H1 (cell line): ENCODE data around the gene TMEM220.

ENCODE experiments used
- EP300 ChIP-seq, 2 experiments: IDR thresholded peaks; 1 replicate in 1 of 2; 2 replicates in 1 of 2; pipeline ENCODE4 v1.6.1; 2011 to 2012; ENCODE audit warnings: low read depth in 2 of 2, low read length in 2 of 2, mild to moderate bottlenecking in 2 of 2, borderline replicate concordance in 1 of 2, inconsistent platforms in 1 of 2, moderate library complexity in 1 of 2
- POLR2A ChIP-seq, 2 experiments: IDR thresholded peaks; 1 replicate in 1 of 2; 2 replicates in 1 of 2; pipeline ENCODE4 v1.6.1; 2011; ENCODE audit warnings: low read depth in 2 of 2, low read length in 2 of 2, mild to moderate bottlenecking in 2 of 2; ENCODE audit errors: control extremely low read depth in 1 of 2
- SP2 ChIP-seq: IDR thresholded peaks from 2 replicates; pipeline ENCODE4 v1.6.1; 2012; ENCODE audit warnings: mild to moderate bottlenecking, low read length, inconsistent platforms
- TF ChIP-seq, protein P1 (sequence below): IDR thresholded peaks from 2 replicates; pipeline ENCODE4 v1.6.1; 2012; ENCODE audit warnings: inconsistent platforms
- TF ChIP-seq, protein P2 (sequence below), 3 experiments: IDR thresholded peaks; 1 replicate in 2 of 3; 2 replicates in 1 of 3; pipeline versions ENCODE4 v1.5.1 to v1.6.1; 2011; ENCODE audit warnings: low read length in 3 of 3, mild to moderate bottlenecking in 3 of 3, inconsistent platforms in 2 of 3, low read depth in 1 of 3, moderate library complexity in 1 of 3; ENCODE audit not compliant: insufficient read depth in 1 of 3; ENCODE audit errors: control extremely low read depth in 1 of 3

DNA sequence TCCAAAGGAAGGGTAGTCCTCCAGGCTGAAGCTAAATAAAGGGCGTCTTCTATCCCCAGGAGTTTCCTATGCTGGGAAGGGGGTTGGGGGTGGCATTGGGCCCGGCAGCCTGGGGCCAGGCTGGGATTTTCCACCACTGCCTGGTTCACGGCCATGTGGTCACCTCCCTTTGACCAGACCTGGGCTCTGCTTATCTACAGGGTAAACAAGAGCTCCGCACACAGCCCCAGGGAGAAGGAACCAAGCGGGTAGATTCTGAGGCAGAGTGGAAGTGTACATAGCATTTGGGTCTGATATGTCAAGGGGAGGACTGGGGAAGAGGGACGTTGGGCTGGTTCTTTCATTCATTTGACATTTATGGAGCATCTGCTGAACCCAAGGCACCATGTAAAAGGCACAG, 27.2 kb upstream of the TMEM220 start:
- TF ChIP-seq EP300 (IDR thresholded peaks at IDR 0.05; ENCODE audit: borderline replicate concordance in 1 of 2, low read depth in 2 of 2, low read length in 2 of 2) (no peak), POLR2A (IDR thresholded peaks at IDR 0.05; ENCODE audit: control extremely low read depth in 1 of 2, low read depth in 2 of 2, low read length in 2 of 2) (no peak), SP2 (no peak)
- TF ChIP-seq, protein P1, sequence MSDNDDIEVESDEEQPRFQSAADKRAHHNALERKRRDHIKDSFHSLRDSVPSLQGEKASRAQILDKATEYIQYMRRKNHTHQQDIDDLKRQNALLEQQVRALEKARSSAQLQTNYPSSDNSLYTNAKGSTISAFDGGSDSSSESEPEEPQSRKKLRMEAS: no peak
- TF ChIP-seq, protein P2, sequence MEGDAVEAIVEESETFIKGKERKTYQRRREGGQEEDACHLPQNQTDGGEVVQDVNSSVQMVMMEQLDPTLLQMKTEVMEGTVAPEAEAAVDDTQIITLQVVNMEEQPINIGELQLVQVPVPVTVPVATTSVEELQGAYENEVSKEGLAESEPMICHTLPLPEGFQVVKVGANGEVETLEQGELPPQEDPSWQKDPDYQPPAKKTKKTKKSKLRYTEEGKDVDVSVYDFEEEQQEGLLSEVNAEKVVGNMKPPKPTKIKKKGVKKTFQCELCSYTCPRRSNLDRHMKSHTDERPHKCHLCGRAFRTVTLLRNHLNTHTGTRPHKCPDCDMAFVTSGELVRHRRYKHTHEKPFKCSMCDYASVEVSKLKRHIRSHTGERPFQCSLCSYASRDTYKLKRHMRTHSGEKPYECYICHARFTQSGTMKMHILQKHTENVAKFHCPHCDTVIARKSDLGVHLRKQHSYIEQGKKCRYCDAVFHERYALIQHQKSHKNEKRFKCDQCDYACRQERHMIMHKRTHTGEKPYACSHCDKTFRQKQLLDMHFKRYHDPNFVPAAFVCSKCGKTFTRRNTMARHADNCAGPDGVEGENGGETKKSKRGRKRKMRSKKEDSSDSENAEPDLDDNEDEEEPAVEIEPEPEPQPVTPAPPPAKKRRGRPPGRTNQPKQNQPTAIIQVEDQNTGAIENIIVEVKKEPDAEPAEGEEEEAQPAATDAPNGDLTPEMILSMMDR (IDR thresholded peaks at IDR 0.05; ENCODE audit: control extremely low read depth in 1 of 3, insufficient read depth in 1 of 3, low read depth in 1 of 3, low read length in 3 of 3): no peak
